HFFc6 (cell line): ENCODE results near the gene BEST2. TPM values are rescaled to one million over a fixed set of nuclear protein-coding genes. Genes with fewer than 3 reads are reported as not detected.

Experiments
- DNase-seq: peaks from one replicate; pipeline ENCODE4 v3.0.0-alpha.2; 2018
- H3K27ac Mint-ChIP-seq: 2 replicates; pipeline ENCODE4 v1.8.0; 2020; ENCODE audit warnings: mild to moderate bottlenecking, mixed read lengths
- H3K27me3 Mint-ChIP-seq: 2 replicates; pipeline ENCODE4 v1.8.0; 2021; ENCODE audit warnings: mild to moderate bottlenecking, moderate library complexity, mixed read lengths; ENCODE audit not compliant: insufficient read depth
- H3K36me3 Mint-ChIP-seq: 2 replicates; pipeline ENCODE4 v1.8.0; 2021; ENCODE audit warnings: low read depth, mixed read lengths
- H3K4me1 Mint-ChIP-seq: 2 replicates; pipeline ENCODE4 v1.8.0; 2020; ENCODE audit warnings: low read depth, mixed read lengths
- H3K4me3 Mint-ChIP-seq: 2 replicates; pipeline ENCODE4 v1.8.0; 2020; ENCODE audit warnings: mild to moderate bottlenecking, moderate library complexity, mixed read lengths
- H3K9me3 Mint-ChIP-seq: 2 replicates; pipeline ENCODE4 v1.8.0; 2020; ENCODE audit warnings: mild to moderate bottlenecking, mixed read lengths
- total RNA-seq, 6 experiments: library from RNA; stranded (reverse); fragmentation: NEBNext Ultra II Directional; extraction: Animal tissue kit (Norgen Biotek cat#: 25700); gene quantifications; 2 replicates in 1 of 6; 3 replicates in 5 of 6; pipeline ENCODE4 v1.2.3, GENCODE V29; 2021
- TF ChIP-seq, protein P1 (sequence below): fragments of 200-600 bp; sonication (generic); IDR thresholded peaks from 2 replicates; pipeline ENCODE4 v1.5.0; 2021; ENCODE audit warnings: antibody characterized with exemption, mild to moderate bottlenecking

BEST2 gene
- total RNA-seq, 6 experiments from 2014 or later, result not detected

DNA sequence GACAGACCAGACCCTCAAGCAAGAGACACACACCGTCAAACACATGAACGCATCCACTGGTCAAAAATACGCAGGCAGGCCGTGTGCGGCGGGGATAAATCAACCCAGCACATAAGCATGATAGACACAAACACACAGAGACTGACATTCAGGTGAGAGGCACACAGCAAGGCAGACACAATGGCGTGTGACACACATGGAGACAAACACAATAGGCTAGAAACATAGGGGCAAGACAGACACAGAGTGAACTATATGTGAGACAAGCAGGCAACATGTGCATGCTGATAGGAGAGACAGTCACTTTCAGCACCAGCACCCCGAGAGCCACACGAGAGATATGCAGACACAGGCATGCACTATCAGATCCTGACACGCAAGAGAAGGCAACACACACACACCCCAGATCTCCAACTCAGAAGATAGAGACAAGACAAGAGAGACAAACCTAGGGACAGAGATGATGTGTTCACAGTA lies 32.8 kb downstream of the BEST2 start:
- no peak overlapping the region for H3K4me3 Mint-ChIP-seq
- TF ChIP-seq, protein P1, sequence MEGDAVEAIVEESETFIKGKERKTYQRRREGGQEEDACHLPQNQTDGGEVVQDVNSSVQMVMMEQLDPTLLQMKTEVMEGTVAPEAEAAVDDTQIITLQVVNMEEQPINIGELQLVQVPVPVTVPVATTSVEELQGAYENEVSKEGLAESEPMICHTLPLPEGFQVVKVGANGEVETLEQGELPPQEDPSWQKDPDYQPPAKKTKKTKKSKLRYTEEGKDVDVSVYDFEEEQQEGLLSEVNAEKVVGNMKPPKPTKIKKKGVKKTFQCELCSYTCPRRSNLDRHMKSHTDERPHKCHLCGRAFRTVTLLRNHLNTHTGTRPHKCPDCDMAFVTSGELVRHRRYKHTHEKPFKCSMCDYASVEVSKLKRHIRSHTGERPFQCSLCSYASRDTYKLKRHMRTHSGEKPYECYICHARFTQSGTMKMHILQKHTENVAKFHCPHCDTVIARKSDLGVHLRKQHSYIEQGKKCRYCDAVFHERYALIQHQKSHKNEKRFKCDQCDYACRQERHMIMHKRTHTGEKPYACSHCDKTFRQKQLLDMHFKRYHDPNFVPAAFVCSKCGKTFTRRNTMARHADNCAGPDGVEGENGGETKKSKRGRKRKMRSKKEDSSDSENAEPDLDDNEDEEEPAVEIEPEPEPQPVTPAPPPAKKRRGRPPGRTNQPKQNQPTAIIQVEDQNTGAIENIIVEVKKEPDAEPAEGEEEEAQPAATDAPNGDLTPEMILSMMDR, result no peak
- H3K36me3 Mint-ChIP-seq, result no peaks in the 10 kb centered on the region
- no peaks in the 10 kb centered on the region for H3K27me3 Mint-ChIP-seq
- peaks cover 26% of the 10 kb centered on the region for H3K4me1 Mint-ChIP-seq
- DNase-seq, result no peak
- H3K9me3 Mint-ChIP-seq, result no peaks in the 10 kb centered on the region
- no peak overlapping the region for H3K27ac Mint-ChIP-seq

DNA sequence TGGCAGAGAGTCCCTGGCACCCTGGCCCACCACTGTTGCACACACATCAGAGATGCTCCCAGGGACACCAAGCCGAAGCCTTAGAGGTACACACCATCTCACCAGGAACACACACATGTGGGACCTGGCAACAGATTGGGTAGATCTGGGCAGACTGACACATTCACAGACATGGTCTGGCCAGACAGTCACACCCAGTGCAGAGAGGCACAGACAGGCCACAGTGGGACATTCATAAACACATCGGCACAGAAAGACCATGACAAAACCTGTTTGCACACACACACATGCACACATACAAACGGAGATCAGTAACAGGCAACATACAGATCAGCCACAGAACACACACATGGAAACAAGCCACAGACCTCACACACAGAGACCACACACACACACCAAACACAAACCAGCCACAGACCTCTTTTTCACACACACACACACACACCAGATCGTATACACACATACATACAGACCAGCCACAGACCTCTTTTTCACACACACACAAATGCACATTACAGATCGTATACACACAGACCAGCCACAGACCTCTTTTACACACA lies 33.4 kb downstream of the BEST2 start:
- no peaks in the 10 kb centered on the region for H3K27me3 Mint-ChIP-seq
- DNase-seq, result no peak
- H3K4me3 Mint-ChIP-seq, result no peak overlapping the region
- H3K4me1 Mint-ChIP-seq, result peaks cover 23% of the 10 kb centered on the region
- H3K36me3 Mint-ChIP-seq, result no peaks in the 10 kb centered on the region
- TF ChIP-seq, protein P1, result no peak
- no peaks in the 10 kb centered on the region for H3K9me3 Mint-ChIP-seq
- no peak overlapping the region for H3K27ac Mint-ChIP-seq

DNA sequence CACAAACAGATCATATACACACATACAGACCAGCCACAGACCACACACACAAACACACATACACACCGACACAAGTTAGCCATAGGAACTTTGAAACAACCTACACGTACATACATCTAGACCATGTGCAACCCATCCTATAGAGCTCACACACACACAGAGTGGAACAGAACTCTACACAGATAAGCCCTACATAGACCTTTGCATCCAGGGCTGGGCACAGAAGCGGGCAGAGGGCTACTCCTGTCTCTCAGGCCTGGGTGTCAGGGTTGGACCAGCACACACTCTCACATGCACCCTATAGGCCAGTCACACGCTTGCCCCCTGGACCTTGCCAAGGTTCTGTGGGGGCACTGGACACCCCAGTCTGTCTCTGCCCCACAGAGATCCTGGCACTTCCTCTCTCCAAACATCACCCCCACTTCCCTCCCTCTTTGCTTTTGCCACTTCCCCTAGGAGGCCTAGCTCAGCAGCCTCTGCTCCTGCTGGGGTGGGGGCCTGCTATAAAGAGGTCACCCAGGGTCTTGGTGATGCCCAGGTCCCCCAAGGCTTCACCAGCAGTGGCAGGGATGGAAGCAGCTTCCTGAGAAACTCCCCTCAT lies 33.9 kb downstream of the BEST2 start:
- Mint-ChIP-seq H3K4me1 (peaks cover 28% of the 10 kb centered on the region), H3K4me3 (no peak overlapping the region), H3K36me3 (no peaks in the 10 kb centered on the region), H3K27me3 (peaks cover 2% of the 10 kb centered on the region; the same call in 1 of the 2 replicates), H3K27ac (no peak overlapping the region), H3K9me3 (no peaks in the 10 kb centered on the region)
- no peak for DNase-seq
- TF ChIP-seq, protein P1, result no peak

DNA sequence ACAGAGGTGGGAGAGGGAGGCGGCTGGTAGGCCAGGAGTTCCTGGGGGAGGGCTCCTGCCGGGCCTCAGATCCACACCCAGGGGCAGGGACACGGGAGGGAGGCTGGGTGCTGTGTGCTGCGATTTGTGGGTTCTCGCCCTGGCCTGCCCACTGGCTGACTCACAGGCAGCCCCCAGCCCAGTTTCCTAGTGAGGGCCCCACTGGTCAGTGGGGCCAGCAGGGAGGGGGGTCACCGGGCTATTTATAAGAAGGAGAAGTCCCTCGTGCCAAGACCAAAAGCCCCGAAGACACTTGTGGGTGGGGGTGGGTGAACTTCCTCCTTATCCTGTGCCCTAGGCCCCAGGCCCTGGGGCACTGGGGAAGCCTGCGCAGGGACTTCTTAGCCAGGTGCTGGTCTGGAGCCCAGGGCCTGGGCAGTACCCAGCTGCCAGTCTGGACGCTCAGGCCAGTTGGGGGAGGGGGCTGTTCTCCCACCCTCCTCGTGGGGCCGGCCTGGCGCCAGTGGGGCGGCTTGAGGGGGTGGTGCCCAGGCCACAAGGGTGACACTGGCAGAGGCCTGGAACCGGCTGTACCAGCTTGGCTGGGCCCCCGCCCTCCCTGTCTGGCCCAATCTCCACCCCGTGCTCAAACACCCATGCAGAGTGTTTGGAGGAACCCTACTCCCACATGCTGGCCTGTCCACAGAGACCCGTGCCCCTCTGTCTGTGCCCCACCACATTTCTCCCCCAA lies 34.7 kb downstream of the BEST2 start:
- Mint-ChIP-seq H3K4me1 (peaks cover 33% of the 10 kb centered on the region), H3K9me3 (no peaks in the 10 kb centered on the region), H3K27ac (no peak overlapping the region), H3K27me3 (peaks cover 3% of the 10 kb centered on the region), H3K4me3 (no peak overlapping the region), H3K36me3 (no peaks in the 10 kb centered on the region)
- DNase-seq, result no peak
- TF ChIP-seq, protein P1, result no peak

DNA sequence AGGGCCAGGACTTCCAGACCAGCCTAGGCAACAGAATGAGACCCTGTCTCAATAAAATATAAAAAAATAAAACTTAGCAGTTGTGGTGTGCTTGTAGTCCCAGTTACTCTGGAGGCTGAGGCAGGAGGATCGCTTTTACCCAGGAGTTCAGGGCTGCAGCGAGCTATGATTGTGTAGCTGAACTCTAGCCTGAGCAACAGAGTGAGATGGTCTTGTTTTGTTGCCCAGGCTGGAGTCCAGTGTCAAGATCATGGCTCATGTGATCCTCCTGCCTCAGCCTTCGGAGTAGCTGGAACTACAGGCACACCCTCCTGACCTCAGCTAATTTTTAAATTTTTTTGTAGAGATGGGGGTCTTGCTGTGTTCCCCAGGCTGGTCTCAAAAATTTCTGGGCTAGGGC lies 35.4 kb downstream of the BEST2 start:
- TF ChIP-seq, protein P1, result no peak
- Mint-ChIP-seq H3K4me3 (no peak overlapping the region), H3K36me3 (no peaks in the 10 kb centered on the region), H3K27ac (no peak overlapping the region), H3K4me1 (peaks cover 31% of the 10 kb centered on the region), H3K9me3 (peaks cover 4% of the 10 kb centered on the region; the same call in 1 of the 2 replicates), H3K27me3 (peaks cover 9% of the 10 kb centered on the region)
- no peak for DNase-seq
